PC-3 (cell line): ENCODE results near the gene BBLN. TPM values are rescaled to one million over a fixed set of nuclear protein-coding genes. Genes with fewer than 3 reads are reported as not detected.

Source experiments
- ATAC-seq: fragments of 200-7000 bp; cut with Tn5 transposase; 2 replicates; pipeline ENCODE4 v1.9.1; 2020; ENCODE audit warnings: mild to moderate bottlenecking, moderate library complexity
- BruUV-seq: library from RNA; stranded (reverse); fragments of 400-500 nt; replicated peaks from 2 replicates; lab custom pipeline; 2021; lab: Mats Ljungman, UMichigan
- CTCF ChIA-PET: fragments of 300-600 bp; sonication (Branson Sonifier 250); formaldehyde crosslinking; loops from one replicate; lab custom pipeline; 2022; ENCODE audit warnings: antibody characterized with exemption; lab: Charles Lee
- POLR2A ChIA-PET: fragments of 300-600 bp; sonication (Branson Sonifier 250); formaldehyde crosslinking; loops from one replicate; lab custom pipeline; 2022; ENCODE audit warnings: antibody characterized with exemption; ENCODE audit not compliant: unreplicated experiment; lab: Charles Lee
- DNase-seq: peaks from one replicate; pipeline ENCODE4 v3.0.0-alpha.2; 2015
- H2AFZ ChIP-seq: fragments of 300-600 bp; sonication (generic); 2 replicates; pipeline ENCODE4 v1.6.0; 2016; ENCODE audit warnings: antibody characterized with exemption, low read length
- H3F3A ChIP-seq: fragments of 300-600 bp; sonication (generic); one replicate; pipeline ENCODE4 v1.6.0; 2017; ENCODE audit warnings: antibody characterized with exemption, low read length, control low read depth, mild to moderate bottlenecking; ENCODE audit not compliant: unreplicated experiment
- H3K27ac ChIP-seq: fragments of 300-600 bp; sonication (generic); 2 replicates; pipeline ENCODE4 v1.5.1; 2016; ENCODE audit warnings: mild to moderate bottlenecking, low read length
- H3K27me3 ChIP-seq: fragments of 300-600 bp; sonication (generic); 2 replicates; pipeline ENCODE4 v1.6.1; 2016; ENCODE audit warnings: low read length, mixed read lengths
- H3K36me3 ChIP-seq: fragments of 300-600 bp; sonication (generic); 2 replicates; pipeline ENCODE4 v1.6.1; 2016; ENCODE audit warnings: low read depth, mixed run types, low read length, mixed read lengths
- H3K4me1 ChIP-seq: fragments of 300-600 bp; sonication (generic); 2 replicates; pipeline ENCODE4 v1.5.1; 2016; ENCODE audit warnings: low read length; ENCODE audit not compliant: insufficient read depth
- H3K4me2 ChIP-seq: fragments of 300-600 bp; sonication (generic); 2 replicates; pipeline ENCODE4 v1.6.0; 2016; ENCODE audit warnings: low read length
- H3K4me3 ChIP-seq: fragments of 300-600 bp; sonication (generic); 2 replicates; pipeline ENCODE4 v1.5.1; 2016; ENCODE audit warnings: mild to moderate bottlenecking, low read length, mixed read lengths
- H3K79me2 ChIP-seq: fragments of 300-600 bp; sonication (generic); 2 replicates; pipeline ENCODE4 v1.6.1; 2017; ENCODE audit warnings: low read length, mixed read lengths
- H3K9ac ChIP-seq: fragments of 300-600 bp; sonication (generic); 2 replicates; pipeline ENCODE4 v1.6.0; 2016; ENCODE audit warnings: mild to moderate bottlenecking, low read length
- H3K9me2 ChIP-seq: fragments of 300-600 bp; sonication (generic); replicated peaks from 2 replicates; pipeline ENCODE4 v1.6.1; 2016; ENCODE audit warnings: mixed run types, low read length, mixed read lengths
- H3K9me3 ChIP-seq: fragments of 300-600 bp; sonication (generic); 2 replicates; pipeline ENCODE4 v1.6.1; 2016; ENCODE audit warnings: low read length, mixed read lengths
- H4K20me1 ChIP-seq: fragments of 300-600 bp; sonication (generic); 2 replicates; pipeline ENCODE4 v1.6.1; 2016; ENCODE audit warnings: low read length, mixed read lengths
- EZH2 ChIP-seq: fragments of 300-600 bp; sonication (generic); IDR thresholded peaks from one replicate; pipeline ENCODE4 v1.6.1; 2017; ENCODE audit warnings: antibody characterized with exemption, mild to moderate bottlenecking, low read length; ENCODE audit not compliant: unreplicated experiment
- EZH2phosphoT487 ChIP-seq: fragments of 300-600 bp; sonication (generic); IDR thresholded peaks from 2 replicates; pipeline ENCODE4 v1.6.1; 2018; ENCODE audit warnings: mild to moderate bottlenecking, antibody characterized with exemption, low read length, borderline replicate concordance
- intact Hi-C: fragments of 100-400 bp; cut with micrococcal nuclease; formaldehyde crosslinking; loops from 2 replicates; pipeline ENCODE4 v1.9.0; 2023
- total RNA-seq: library from RNA; depleted of rRNA; stranded (reverse); fragments of >200 nt; gene quantifications from 2 replicates; pipeline ENCODE4 v1.2.3, GENCODE V29; 2014
- TF ChIP-seq, protein P1 (sequence below): fragments of 300-600 bp; sonication (generic); conservative IDR thresholded peaks from 2 replicates; pipeline ENCODE4 v1.5.1; 2017; ENCODE audit warnings: antibody characterized with exemption, low read depth, mild to moderate bottlenecking, low read length

BBLN gene
- total RNA-seq, 1 experiment from 2014 or later, result 158 TPM

DNA sequence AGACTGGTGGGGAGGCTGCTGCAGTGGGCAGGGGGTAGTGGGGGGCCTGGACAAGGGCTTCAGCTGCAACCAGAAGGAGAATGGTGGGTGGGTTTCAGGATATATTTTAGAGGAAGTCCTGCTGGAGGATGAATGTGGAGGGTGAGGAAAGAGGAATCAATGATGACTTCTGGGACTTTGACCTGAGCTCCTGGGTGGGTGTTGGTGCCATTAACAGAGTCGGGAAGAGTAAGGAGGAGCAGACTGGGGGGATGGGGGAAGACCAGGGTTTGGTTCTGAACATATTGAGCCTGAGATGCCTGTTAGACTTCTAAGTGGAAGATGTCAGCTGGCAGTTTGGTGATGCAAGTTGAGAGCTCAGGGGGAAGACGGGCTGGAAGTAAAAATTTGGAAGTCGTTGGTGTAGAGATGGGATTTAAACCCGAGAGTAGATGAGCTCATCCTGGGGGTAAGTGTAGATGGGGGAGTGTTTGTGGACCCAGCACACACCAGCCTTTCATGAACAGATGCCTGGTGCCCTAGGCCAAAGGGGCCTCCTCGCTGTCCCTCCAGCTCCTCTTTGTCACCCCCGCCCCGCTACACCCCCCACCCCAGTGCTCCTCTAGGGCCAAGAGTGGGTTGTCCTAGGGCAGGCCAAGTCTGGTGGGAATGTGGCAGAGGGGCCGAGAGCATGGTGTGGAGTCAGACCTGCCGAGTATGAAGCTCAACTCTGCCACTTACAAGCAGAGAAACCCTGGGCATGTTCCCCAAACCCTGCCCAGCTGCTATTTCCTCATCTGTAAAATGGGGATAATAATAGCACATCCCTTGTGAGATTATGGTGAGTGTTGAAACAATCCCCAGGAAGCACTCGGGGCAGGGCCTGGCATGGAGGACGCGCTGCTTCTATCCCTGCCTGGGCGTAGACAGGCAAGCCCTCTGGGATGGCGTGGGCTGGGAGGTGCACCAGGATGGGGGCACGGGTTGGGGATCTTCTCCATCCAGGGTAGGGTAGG, 47.1 kb downstream of the BBLN start:
- Histone ChIP-seq H3K79me2 (peaks cover 12% of the 10 kb centered on the region; the same call in 1 of the 2 replicates), H3K9me2 (no peaks in the 10 kb centered on the region), H3K27me3 (no peaks in the 10 kb centered on the region), H4K20me1 (no peaks in the 10 kb centered on the region), H3K4me1 (peaks cover 5% of the 10 kb centered on the region; the same call in 1 of the 2 replicates), H3K9ac (no peak overlapping the region), H3F3A (no peaks in the 10 kb centered on the region), H2AFZ (no peak overlapping the region), H3K36me3 (no peaks in the 10 kb centered on the region), H3K27ac (no peak overlapping the region), H3K4me3 (no peak overlapping the region), H3K9me3 (no peaks in the 10 kb centered on the region), H3K4me2 (no peak overlapping the region)
- DNase-seq (no peak), ATAC-seq (no peak)
- POLR2A ChIA-PET, result no interaction called here
- CTCF ChIA-PET, result interaction anchor here (0.6 kb wide), 1 partner anchor 11 kb away, joined by 7 read pairs; no protein-coding TSS in a partner anchor
- intact Hi-C loops, result loop anchor here (10.0 kb wide), 1 partner anchor 48 kb away; no protein-coding TSS in a partner anchor
- TF ChIP-seq EZH2phosphoT487 (no peak), EZH2 (no peak)
- TF ChIP-seq, protein P1, sequence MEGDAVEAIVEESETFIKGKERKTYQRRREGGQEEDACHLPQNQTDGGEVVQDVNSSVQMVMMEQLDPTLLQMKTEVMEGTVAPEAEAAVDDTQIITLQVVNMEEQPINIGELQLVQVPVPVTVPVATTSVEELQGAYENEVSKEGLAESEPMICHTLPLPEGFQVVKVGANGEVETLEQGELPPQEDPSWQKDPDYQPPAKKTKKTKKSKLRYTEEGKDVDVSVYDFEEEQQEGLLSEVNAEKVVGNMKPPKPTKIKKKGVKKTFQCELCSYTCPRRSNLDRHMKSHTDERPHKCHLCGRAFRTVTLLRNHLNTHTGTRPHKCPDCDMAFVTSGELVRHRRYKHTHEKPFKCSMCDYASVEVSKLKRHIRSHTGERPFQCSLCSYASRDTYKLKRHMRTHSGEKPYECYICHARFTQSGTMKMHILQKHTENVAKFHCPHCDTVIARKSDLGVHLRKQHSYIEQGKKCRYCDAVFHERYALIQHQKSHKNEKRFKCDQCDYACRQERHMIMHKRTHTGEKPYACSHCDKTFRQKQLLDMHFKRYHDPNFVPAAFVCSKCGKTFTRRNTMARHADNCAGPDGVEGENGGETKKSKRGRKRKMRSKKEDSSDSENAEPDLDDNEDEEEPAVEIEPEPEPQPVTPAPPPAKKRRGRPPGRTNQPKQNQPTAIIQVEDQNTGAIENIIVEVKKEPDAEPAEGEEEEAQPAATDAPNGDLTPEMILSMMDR, result no peak
- no TSS peak for BruUV-seq

DNA sequence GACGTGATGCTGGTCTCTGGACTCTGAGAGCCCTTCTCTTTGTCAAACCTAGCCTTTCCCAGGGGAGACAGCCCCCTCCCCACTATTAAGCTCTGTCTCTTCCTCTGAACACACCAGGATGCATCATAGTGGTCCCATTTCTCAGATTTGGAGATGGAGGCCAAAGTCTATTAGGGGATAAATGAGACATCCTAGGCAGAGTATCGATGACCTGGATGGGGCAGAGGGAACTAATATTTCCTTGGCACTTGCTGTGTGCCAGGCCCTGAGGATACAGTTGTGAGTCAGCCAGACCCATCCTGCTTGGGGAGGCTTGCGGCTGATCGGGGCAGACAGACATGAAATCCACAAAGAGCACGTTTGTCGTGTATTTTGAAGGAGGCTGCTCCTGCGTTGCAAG, 48.3 kb downstream of the BBLN start:
- TF ChIP-seq, protein P1, result no peak
- Histone ChIP-seq H3K4me1 (peaks cover 5% of the 10 kb centered on the region; the same call in 1 of the 2 replicates), H3K9me3 (no peaks in the 10 kb centered on the region), H3K79me2 (peaks cover 12% of the 10 kb centered on the region; the same call in 1 of the 2 replicates), H3K27ac (no peak overlapping the region), H3K36me3 (no peaks in the 10 kb centered on the region), H3K4me2 (no peak overlapping the region), H2AFZ (no peak overlapping the region), H3K9ac (no peak overlapping the region), H3F3A (no peaks in the 10 kb centered on the region), H3K9me2 (no peaks in the 10 kb centered on the region), H3K4me3 (no peak overlapping the region), H4K20me1 (no peaks in the 10 kb centered on the region), H3K27me3 (no peaks in the 10 kb centered on the region)
- ChIA-PET POLR2A (no interaction called here), CTCF (interaction anchor here (0.7 kb wide), 1 partner anchor 293 kb away, joined by 5 read pairs; no protein-coding TSS in a partner anchor)
- intact Hi-C loops, result loop anchor here (10.0 kb wide), 1 partner anchor 46 kb away; no protein-coding TSS in a partner anchor
- no TSS peak for BruUV-seq
- ATAC-seq (no peak), DNase-seq (no peak)
